Stimulated activated CD4-positive, alpha-beta T cell treated with anti-CD3 and anti-CD28 coated beads, Interleukin-2, amount 100 ng/mL, for 4 hours (primary cell): ENCODE results near the gene KRTAP10-1.
"Not testable (repeated sequence)": the region's sequence is repeated elsewhere in the genome, so short reads cannot be mapped to it uniquely, and the experiment has no call there.

ENCODE experiments used
- DNase-seq: peaks from one replicate; pipeline ENCODE4 v3.0.0-alpha.2; 2020; ENCODE audit warnings: low read depth

Gene KRTAP10-1

GRCh38 chr21:44539991-44540666 lies at the start of gene KRTAP10-1:
TSS of gene KRTAP10-1 (minus strand) at chr21:44540195. CDS start at chr21:44540150, 45 bp downstream.
- no peak for DNase-seq

GRCh38 chr21:44589094-44589493 lies 49.1 kb upstream of the KRTAP10-1 start:
- no peak for DNase-seq

GRCh38 chr21:44585892-44586291 lies 45.9 kb upstream of the KRTAP10-1 start:
- DNase-seq: no peak

GRCh38 chr21:44583800-44584147 lies 43.8 kb upstream of the KRTAP10-1 start:
- DNase-seq: peak; percentile 10

- DNase-seq: no peak
Observed at GRCh38 chr21:44583089-44583799, 43.2 kb upstream of the KRTAP10-1 start.

GRCh38 chr21:44582055-44582454 lies 42.1 kb upstream of the KRTAP10-1 start:
- no peak for DNase-seq

GRCh38 chr21:44581158-44581557 lies 41.2 kb upstream of the KRTAP10-1 start:
- no peak for DNase-seq

GRCh38 chr21:44580231-44580821 lies 40.3 kb upstream of the KRTAP10-1 start, which contains the start of gene KRTAP10-5:
TSS of gene KRTAP10-5 (minus strand) at chr21:44580604. CDS start at chr21:44580578, 26 bp downstream.
- not testable (repeated sequence) for DNase-seq

GRCh38 chr21:44579833-44580144 lies 39.8 kb upstream of the KRTAP10-1 start:
- DNase-seq: no peak

GRCh38 chr21:44579056-44579832 lies 39.2 kb upstream of the KRTAP10-1 start:
- DNase-seq: no peak

- DNase-seq: no peak
Observed at GRCh38 chr21:44578371-44579055, 38.5 kb upstream of the KRTAP10-1 start.

GRCh38 chr21:44576025-44576420 lies 36.0 kb upstream of the KRTAP10-1 start:
- no peak for DNase-seq

- no peak for DNase-seq
Observed at GRCh38 chr21:44575307-44576024, 35.5 kb upstream of the KRTAP10-1 start.

- DNase-seq: no peak
Observed at GRCh38 chr21:44574457-44575306, 34.7 kb upstream of the KRTAP10-1 start.

GRCh38 chr21:44573630-44574456 lies 33.8 kb upstream of the KRTAP10-1 start, which contains the start of gene KRTAP10-4:
TSS of gene KRTAP10-4 (plus strand) at chr21:44573729. CDS start at chr21:44573759, 30 bp downstream.
- DNase-seq: not testable (repeated sequence)

GRCh38 chr21:44572959-44573583 lies 33.1 kb upstream of the KRTAP10-1 start:
- DNase-seq: no peak

- DNase-seq: no peak
Observed at GRCh38 chr21:44571844-44572782, 32.1 kb upstream of the KRTAP10-1 start.

GRCh38 chr21:44571296-44571695 lies 31.3 kb upstream of the KRTAP10-1 start:
- no peak for DNase-seq
